ENCODE results near the gene TNFRSF19. TPM values are rescaled to one million over a fixed set of nuclear protein-coding genes. Genes with fewer than 3 reads are reported as not detected.

TNFRSF19 gene
- total and polyA plus RNA-seq, 2 of the 4 experiments (the other 2 are of a cell fraction): 18.6 to 26.3 TPM

- no peaks in the 10 kb centered on the region for H4K20me1 ChIP-seq (ENCODE audit: insufficient read depth, low read length)
- dilution Hi-C loops (cut with HindIII; ENCODE audit: low sequenced_read_pairs, unreplicated experiment): no loop called here
- H3K4me3 ChIP-seq (ENCODE audit: insufficient read depth, low read depth, low read length): no peak overlapping the region
- no peak overlapping the region for H3K23ac ChIP-seq (ENCODE audit: low read depth, low read length)
- no peak overlapping the region for H3K9ac ChIP-seq (ENCODE audit: low read depth, low read length)
- H2BK5ac ChIP-seq (ENCODE audit: low read depth, low read length, poor library complexity, severe bottlenecking): peak overlapping the region; percentile 47
- H2AK5ac ChIP-seq (ENCODE audit: low read depth, low read length): no peak overlapping the region
- H3K4ac ChIP-seq (ENCODE audit: low read depth, low read length): no peak overlapping the region
- TF ChIP-seq CHD1 (IDR thresholded peaks at IDR 0.05; ENCODE audit: low read depth, low read length) (no peak), CEBPB (IDR thresholded peaks at IDR 0.05; ENCODE audit: low read depth, low read length) (peak; percentile 50)
- TF ChIP-seq, protein P1, sequence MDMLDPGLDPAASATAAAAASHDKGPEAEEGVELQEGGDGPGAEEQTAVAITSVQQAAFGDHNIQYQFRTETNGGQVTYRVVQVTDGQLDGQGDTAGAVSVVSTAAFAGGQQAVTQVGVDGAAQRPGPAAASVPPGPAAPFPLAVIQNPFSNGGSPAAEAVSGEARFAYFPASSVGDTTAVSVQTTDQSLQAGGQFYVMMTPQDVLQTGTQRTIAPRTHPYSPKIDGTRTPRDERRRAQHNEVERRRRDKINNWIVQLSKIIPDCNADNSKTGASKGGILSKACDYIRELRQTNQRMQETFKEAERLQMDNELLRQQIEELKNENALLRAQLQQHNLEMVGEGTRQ (IDR thresholded peaks at IDR 0.05; ENCODE audit: low read depth, low read length): no peak
- no peak overlapping the region for H3K4me2 ChIP-seq (ENCODE audit: low read depth, low read length)
- H3K18ac ChIP-seq (ENCODE audit: low read depth, low read length): peak overlapping the region; percentile 80; the same call in 1 of the 2 replicates
- no peak for DNase-seq
- peaks cover 12% of the 10 kb centered on the region for H3K4me1 ChIP-seq (ENCODE audit: control insufficient read depth, insufficient read depth, low read length)
- H3K14ac ChIP-seq (replicated peaks; ENCODE audit: low read depth, low read length): 0 out of 2 replicates have a peak overlapping the region, but pooled peaks have one; percentile 9
- H3K27me3 ChIP-seq (ENCODE audit: control insufficient read depth, insufficient read depth, low read length): no peaks in the 10 kb centered on the region
- H3K9me3 ChIP-seq (ENCODE audit: control insufficient read depth, insufficient read depth, low read length): no peaks in the 10 kb centered on the region
- H4K91ac ChIP-seq (ENCODE audit: insufficient read depth, low read depth, low read length): no peak overlapping the region
- intact Hi-C loops (cut with micrococcal nuclease): loop anchor here (10.0 kb wide), 1 partner anchor 312 kb away; no protein-coding TSS in a partner anchor
- H3K36me3 ChIP-seq (ENCODE audit: control insufficient read depth, insufficient read depth, low read length): no peaks in the 10 kb centered on the region
- BruUV-seq (replicated peaks): no TSS peak
- no peak overlapping the region for H2AK9ac ChIP-seq (replicated peaks; ENCODE audit: low read depth, low read length, poor library complexity)
- H2BK120ac ChIP-seq (ENCODE audit: low read depth, low read length): peak overlapping the region; percentile 53; the same call in 1 of the 2 replicates
- H3K9me1 ChIP-seq (ENCODE audit: insufficient read depth, low read length): no peaks in the 10 kb centered on the region; the same call in 1 of the 2 replicates
- POLR2A ChIA-PET (ENCODE audit: unreplicated experiment): no interaction called here
- H2AFZ ChIP-seq (replicated peaks; ENCODE audit: low read length, poor library complexity): no peak overlapping the region
- no peak; the same call in 1 of the 2 replicates for ATAC-seq (ENCODE audit: low read depth)
- no peak overlapping the region for H2BK15ac ChIP-seq (ENCODE audit: low read depth, low read length)
- H2BK20ac ChIP-seq (ENCODE audit: low read depth, low read length): peak overlapping the region; percentile 35; the same call in 1 of the 2 replicates
- CTCF ChIA-PET: interaction anchor here (1.1 to 1.4 kb wide), 2 partner anchors 116 to 202 kb away, joined by 3 read pairs; partner anchors contain the start of gene MIPEP
- WGBS, 2 experiments (ENCODE audit: extremely low coverage in 2 of 2, insufficient read length in 1 of 2): 100% methylated on average over 1 of the region's 3 CpGs; no CpG with 5 or more reads in 1 of the 2 experiments
- no peak overlapping the region for H4K8ac ChIP-seq (ENCODE audit: low read depth in 2 of 2, low read length in 2 of 2)
- in situ Hi-C loops (cut with MboI; ENCODE audit: low sequenced_read_pairs): no loop called here
- H3K56ac ChIP-seq (ENCODE audit: extremely low read depth, insufficient read depth, low read length): no peak overlapping the region
- no peak overlapping the region for H4K5ac ChIP-seq (ENCODE audit: low read depth, low read length)
- no peak overlapping the region for H3K27ac ChIP-seq (ENCODE audit: insufficient read depth, low read length)
- H3K79me1 ChIP-seq (ENCODE audit: low read depth in 1 of 2, low read length in 2 of 2): no peaks in the 10 kb centered on the region
Measured at GRCh38 chr13:23686948-23687347, 116.7 kb downstream of the TNFRSF19 start.

Data from IMR-90 (cell line).